HEK293 (cell line): ENCODE measurements around the gene SLC49A3.

ENCODE experiments used
- CTCF ChIA-PET: fragments of 350-600 bp; formaldehyde crosslinking; extraction: SDS; loops from one replicate; lab custom pipeline; 2021; ENCODE audit warnings: antibody characterized with exemption; lab: Yijun Ruan, JAX
- POLR2A ChIA-PET: fragments of 300-600 bp; formaldehyde crosslinking; extraction: SDS; loops from one replicate; lab custom pipeline; 2020; ENCODE audit warnings: antibody characterized with exemption, inconsistent platforms; lab: Yijun Ruan, JAX
- H3K27ac ChIP-seq: fragments of 200-500 bp; sonication (Bioruptor generic); 2 replicates; pipeline ENCODE4 v1.5.1; 2014; ENCODE audit warnings: low read depth, low read length, control low read depth, inconsistent platforms; ENCODE audit errors: extremely low read depth
- H3K36me3 ChIP-seq, 2 experiments: fragments of 200-500 bp in 1 of 2; sonication (Bioruptor generic) in 1 of 2; 1 replicate in 1 of 2; 2 replicates in 1 of 2; pipeline ENCODE4 v1.5.1; 2014 to 2017; ENCODE audit warnings: inconsistent platforms in 2 of 2, low read length in 2 of 2; ENCODE audit not compliant: control insufficient read depth in 2 of 2, insufficient read depth in 1 of 2
- H3K4me1 ChIP-seq: fragments of 200-500 bp; sonication (Bioruptor generic); 2 replicates; pipeline ENCODE4 v1.5.1; 2014; ENCODE audit warnings: mild to moderate bottlenecking, low read length, inconsistent platforms; ENCODE audit not compliant: control insufficient read depth, insufficient read depth
- H3K4me3 ChIP-seq: 2 replicates; pipeline ENCODE4 v1.5.1; 2011; ENCODE audit warnings: low read depth, mild to moderate bottlenecking, control low read depth, low read length, moderate library complexity
- H3K9me3 ChIP-seq: fragments of 200-500 bp; sonication (Bioruptor generic); 2 replicates; pipeline ENCODE4 v1.5.1; 2014; ENCODE audit warnings: low read depth, low read length, inconsistent platforms; ENCODE audit not compliant: control insufficient read depth, insufficient read depth
- AEBP2 ChIP-seq: fragments of 450-650 bp; formaldehyde crosslinking; IDR thresholded peaks from 2 replicates; pipeline ENCODE4 v1.5.1; 2016; ENCODE audit warnings: missing biosample characterization, missing genetic modification characterization, borderline replicate concordance
- BCL11B ChIP-seq: fragments of 450-650 bp; formaldehyde crosslinking; IDR thresholded peaks from 2 replicates; pipeline ENCODE4 v1.5.1; 2016; ENCODE audit warnings: low read depth, missing biosample characterization, missing genetic modification characterization
- CTCF ChIP-seq: fragments of 450-650 bp; formaldehyde crosslinking; IDR thresholded peaks from 2 replicates; pipeline ENCODE4 v1.5.1; 2016; ENCODE audit warnings: missing biosample characterization, missing genetic modification characterization
- FEZF1 ChIP-seq: fragments of 450-650 bp; formaldehyde crosslinking; IDR thresholded peaks from 2 replicates; pipeline ENCODE4 v1.5.1; 2016; ENCODE audit warnings: missing biosample characterization, missing genetic modification characterization
- GLIS1 ChIP-seq: fragments of 450-650 bp; formaldehyde crosslinking; IDR thresholded peaks from 2 replicates; pipeline ENCODE4 v1.5.1; 2016; ENCODE audit warnings: missing biosample characterization, missing genetic modification characterization
- IKZF3 ChIP-seq: fragments of 450-650 bp; IDR thresholded peaks from 2 replicates; pipeline ENCODE4 v1.5.0; 2018; ENCODE audit warnings: missing biosample characterization, mild to moderate bottlenecking, missing genetic modification characterization, moderate library complexity
- KLF17 ChIP-seq: fragments of 450-650 bp; formaldehyde crosslinking; IDR thresholded peaks from 2 replicates; pipeline ENCODE4 v1.5.1; 2016; ENCODE audit warnings: missing biosample characterization, missing genetic modification characterization
- RBAK ChIP-seq: fragments of 450-650 bp; formaldehyde crosslinking; IDR thresholded peaks from 2 replicates; pipeline ENCODE4 v1.5.1; 2016; ENCODE audit warnings: missing biosample characterization, missing genetic modification characterization
- SALL2 ChIP-seq: fragments of 450-650 bp; formaldehyde crosslinking; IDR thresholded peaks from 2 replicates; pipeline ENCODE4 v1.5.0; 2017; ENCODE audit warnings: missing biosample characterization, mild to moderate bottlenecking, missing genetic modification characterization, borderline replicate concordance
- SETDB1 ChIP-seq: IDR thresholded peaks from one replicate; pipeline ENCODE4 v1.6.1; 2017; ENCODE audit warnings: mild to moderate bottlenecking, low read length, moderate library complexity, mixed read lengths; ENCODE audit not compliant: insufficient read length
- WT1 ChIP-seq: fragments of 450-650 bp; formaldehyde crosslinking; IDR thresholded peaks from 2 replicates; pipeline ENCODE4 v1.5.1; 2016; ENCODE audit warnings: missing biosample characterization, missing genetic modification characterization
- ZEB2 ChIP-seq: fragments of 450-650 bp; formaldehyde crosslinking; IDR thresholded peaks from 2 replicates; pipeline ENCODE4 v1.5.1; 2016; ENCODE audit warnings: missing biosample characterization, missing genetic modification characterization
- ZNF169 ChIP-seq: fragments of 450-650 bp; formaldehyde crosslinking; IDR thresholded peaks from 2 replicates; pipeline ENCODE4 v1.5.1; 2016; ENCODE audit warnings: missing biosample characterization, missing genetic modification characterization
- ZNF175 ChIP-seq: fragments of 450-650 bp; formaldehyde crosslinking; IDR thresholded peaks from 2 replicates; pipeline ENCODE4 v1.5.1; 2016; ENCODE audit warnings: missing biosample characterization, missing genetic modification characterization
- ZNF223 ChIP-seq: fragments of 450-650 bp; formaldehyde crosslinking; IDR thresholded peaks from 2 replicates; pipeline ENCODE4 v1.5.1; 2016; ENCODE audit warnings: missing biosample characterization, missing genetic modification characterization
- ZNF302 ChIP-seq: fragments of 450-650 bp; formaldehyde crosslinking; IDR thresholded peaks from 2 replicates; pipeline ENCODE4 v1.5.1; 2016; ENCODE audit warnings: missing biosample characterization, missing genetic modification characterization, low read depth
- ZNF341 ChIP-seq: fragments of 450-650 bp; formaldehyde crosslinking; IDR thresholded peaks from 2 replicates; pipeline ENCODE4; 2016; ENCODE audit warnings: low read depth, missing biosample characterization, missing genetic modification characterization
- ZNF704 ChIP-seq: fragments of 450-650 bp; formaldehyde crosslinking; IDR thresholded peaks from 2 replicates; pipeline ENCODE4 v1.5.1; 2016; ENCODE audit warnings: missing biosample characterization, missing genetic modification characterization
- ZNF76 ChIP-seq: fragments of 450-650 bp; formaldehyde crosslinking; IDR thresholded peaks from 2 replicates; pipeline ENCODE4; 2016; ENCODE audit warnings: low read depth, missing biosample characterization, missing genetic modification characterization, borderline replicate concordance
- TF ChIP-seq, protein P1 (sequence below): fragments of 450-650 bp; formaldehyde crosslinking; IDR thresholded peaks from 2 replicates; pipeline ENCODE4 v1.5.1; 2017; ENCODE audit warnings: missing biosample characterization, missing genetic modification characterization
- TF ChIP-seq, protein P2 (sequence below): fragments of 450-650 bp; IDR thresholded peaks from 2 replicates; pipeline ENCODE4 v1.5.1; 2018; ENCODE audit warnings: missing biosample characterization, missing genetic modification characterization

The SLC49A3 gene

GRCh38 chr4:712916-713632 lies 24.1 kb upstream of the SLC49A3 start:
- Histone ChIP-seq H3K9me3 (no peaks in the 10 kb centered on the region), H3K4me3 (no peak overlapping the region), H3K27ac (no peak overlapping the region), H3K36me3 (peaks cover 0 to 40% of the 10 kb centered on the region in 2 experiments; a peak in 1 of 3 replicates), H3K4me1 (no peaks in the 10 kb centered on the region)
- TF ChIP-seq ZNF302 (tag by site-specific recombination) (no peak), ZNF76 (tag by site-specific recombination) (peak; percentile 79), BCL11B (tag by site-specific recombination) (no peak), SALL2 (no peak), GLIS1 (tag by site-specific recombination) (peak; percentile 52)
- POLR2A ChIA-PET, result no interaction called here
- CTCF ChIA-PET, result interaction anchor here (1.4 kb wide), 1 partner anchor 29 kb away, joined by 4 read pairs; no protein-coding TSS in a partner anchor

GRCh38 chr4:712093-712492 lies 23.1 kb upstream of the SLC49A3 start:
- CTCF ChIA-PET, result no interaction called here
- TF ChIP-seq AEBP2 (tag by site-specific recombination) (no peak), RBAK (no peak), SETDB1 (no peak), ZNF175 (no peak), ZNF223 (tag by site-specific recombination) (no peak), FEZF1 (tag by site-specific recombination) (no peak), ZNF341 (tag by site-specific recombination) (no peak), ZNF169 (tag by site-specific recombination) (no peak), ZNF704 (tag by site-specific recombination) (no peak), KLF17 (tag by site-specific recombination) (no peak), CTCF (tag by site-specific recombination) (no peak), WT1 (tag by site-specific recombination) (no peak), ZEB2 (no peak), IKZF3 (tag by site-specific recombination) (no peak)
- TF ChIP-seq, protein P1, sequence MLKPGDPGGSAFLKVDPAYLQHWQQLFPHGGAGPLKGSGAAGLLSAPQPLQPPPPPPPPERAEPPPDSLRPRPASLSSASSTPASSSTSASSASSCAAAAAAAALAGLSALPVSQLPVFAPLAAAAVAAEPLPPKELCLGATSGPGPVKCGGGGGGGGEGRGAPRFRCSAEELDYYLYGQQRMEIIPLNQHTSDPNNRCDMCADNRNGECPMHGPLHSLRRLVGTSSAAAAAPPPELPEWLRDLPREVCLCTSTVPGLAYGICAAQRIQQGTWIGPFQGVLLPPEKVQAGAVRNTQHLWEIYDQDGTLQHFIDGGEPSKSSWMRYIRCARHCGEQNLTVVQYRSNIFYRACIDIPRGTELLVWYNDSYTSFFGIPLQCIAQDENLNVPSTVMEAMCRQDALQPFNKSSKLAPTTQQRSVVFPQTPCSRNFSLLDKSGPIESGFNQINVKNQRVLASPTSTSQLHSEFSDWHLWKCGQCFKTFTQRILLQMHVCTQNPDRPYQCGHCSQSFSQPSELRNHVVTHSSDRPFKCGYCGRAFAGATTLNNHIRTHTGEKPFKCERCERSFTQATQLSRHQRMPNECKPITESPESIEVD (tag by site-specific recombination), result no peak
- TF ChIP-seq, protein P2, sequence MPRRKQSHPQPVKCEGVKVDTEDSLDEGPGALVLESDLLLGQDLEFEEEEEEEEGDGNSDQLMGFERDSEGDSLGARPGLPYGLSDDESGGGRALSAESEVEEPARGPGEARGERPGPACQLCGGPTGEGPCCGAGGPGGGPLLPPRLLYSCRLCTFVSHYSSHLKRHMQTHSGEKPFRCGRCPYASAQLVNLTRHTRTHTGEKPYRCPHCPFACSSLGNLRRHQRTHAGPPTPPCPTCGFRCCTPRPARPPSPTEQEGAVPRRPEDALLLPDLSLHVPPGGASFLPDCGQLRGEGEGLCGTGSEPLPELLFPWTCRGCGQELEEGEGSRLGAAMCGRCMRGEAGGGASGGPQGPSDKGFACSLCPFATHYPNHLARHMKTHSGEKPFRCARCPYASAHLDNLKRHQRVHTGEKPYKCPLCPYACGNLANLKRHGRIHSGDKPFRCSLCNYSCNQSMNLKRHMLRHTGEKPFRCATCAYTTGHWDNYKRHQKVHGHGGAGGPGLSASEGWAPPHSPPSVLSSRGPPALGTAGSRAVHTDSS (tag by site-specific recombination), result no peak
- POLR2A ChIA-PET, result no interaction called here

More at GRCh38 chr4:712093-712492, 23.1 kb upstream of the SLC49A3 start:
- Histone ChIP-seq H3K9me3 (no peaks in the 10 kb centered on the region), H3K27ac (no peak overlapping the region), H3K4me1 (no peaks in the 10 kb centered on the region), H3K4me3 (no peak overlapping the region), H3K36me3 (peaks cover 0 to 40% of the 10 kb centered on the region in 2 experiments; a peak in 1 of 3 replicates)
